Stimulated activated CD4-positive, alpha-beta T cell treated with anti-CD3 and anti-CD28 coated beads, Interleukin-12 subunit alpha, Interleukin-12 subunit beta, amount 100 ng/mL, for 48 hours (primary cell): ENCODE results near the gene STAM.

Source experiments
- DNase-seq, 3 donors: peaks; one replicate each; pipeline ENCODE4 v3.0.0-alpha.2; 2020; ENCODE audit warnings: low read depth in 2 of 3, low spot score in 1 of 3

Gene STAM

GRCh38 chr10:17764142-17764541, 120.2 kb downstream of the STAM start:
- DNase-seq = no peak

GRCh38 chr10:17765602-17766001, 121.7 kb downstream of the STAM start:
- DNase-seq = no peak
